ENCODE measurements around the gene MFSD12.
"Not testable (repeated sequence)": the region's sequence is repeated elsewhere in the genome, so short reads cannot be mapped to it uniquely, and the experiment has no call there.

The MFSD12 gene

DNA sequence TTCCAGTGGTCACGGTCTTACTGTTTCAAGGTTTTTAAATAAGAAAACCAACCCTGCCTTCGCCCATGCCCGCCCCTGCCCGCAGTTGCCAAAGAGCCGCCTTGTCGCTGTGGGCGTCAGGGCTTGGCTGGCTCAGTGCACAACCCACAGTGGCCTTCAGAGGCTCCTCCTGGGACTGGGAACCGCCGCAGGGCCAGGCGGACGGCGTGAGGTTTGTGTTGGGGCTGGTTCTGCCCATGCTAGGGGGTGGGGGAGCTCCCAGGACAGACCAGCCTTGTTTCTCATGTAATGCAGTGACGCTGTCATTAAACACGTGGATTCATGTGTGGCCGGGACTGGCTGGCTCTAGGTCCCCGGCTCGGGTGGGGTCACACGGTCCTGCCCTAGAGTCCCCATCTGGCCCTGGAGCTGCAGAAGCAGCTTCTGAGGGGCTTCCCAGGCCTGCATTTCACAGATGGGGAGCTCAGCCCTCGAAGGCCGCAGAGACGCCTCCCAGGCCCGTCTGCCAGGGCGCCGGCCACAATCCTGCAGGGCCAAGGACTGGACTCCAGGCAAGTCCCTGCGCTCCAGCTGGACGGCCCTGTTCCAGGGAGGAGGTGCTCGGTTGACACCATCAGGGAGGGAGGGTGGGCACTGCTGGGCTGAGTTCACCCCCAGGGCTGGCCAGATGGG is 20.8 kb downstream of the MFSD12 start:
- DNase-seq (ENCODE audit: low read depth) = no peak

DNA sequence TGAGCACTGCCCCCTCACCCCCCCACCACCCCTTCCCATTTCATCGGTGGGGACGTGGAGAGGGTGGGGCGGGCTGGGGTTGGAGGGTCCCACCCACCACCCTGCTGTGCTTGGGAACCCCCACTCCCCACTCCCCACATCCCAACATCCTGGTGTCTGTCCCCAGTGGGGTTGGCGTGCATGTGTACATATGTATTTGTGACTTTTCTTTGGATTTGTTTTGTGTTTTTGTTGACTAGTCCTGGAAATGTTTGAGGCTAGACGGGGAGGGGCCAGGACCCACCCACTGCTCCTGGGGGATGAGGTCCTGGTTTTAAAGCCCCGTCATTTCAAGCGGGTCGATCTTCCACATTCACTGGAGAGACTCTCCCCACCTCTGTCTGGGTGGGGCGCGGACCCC is 21.4 kb downstream of the MFSD12 start:
- DNase-seq (ENCODE audit: low read depth) = no peak

DNA sequence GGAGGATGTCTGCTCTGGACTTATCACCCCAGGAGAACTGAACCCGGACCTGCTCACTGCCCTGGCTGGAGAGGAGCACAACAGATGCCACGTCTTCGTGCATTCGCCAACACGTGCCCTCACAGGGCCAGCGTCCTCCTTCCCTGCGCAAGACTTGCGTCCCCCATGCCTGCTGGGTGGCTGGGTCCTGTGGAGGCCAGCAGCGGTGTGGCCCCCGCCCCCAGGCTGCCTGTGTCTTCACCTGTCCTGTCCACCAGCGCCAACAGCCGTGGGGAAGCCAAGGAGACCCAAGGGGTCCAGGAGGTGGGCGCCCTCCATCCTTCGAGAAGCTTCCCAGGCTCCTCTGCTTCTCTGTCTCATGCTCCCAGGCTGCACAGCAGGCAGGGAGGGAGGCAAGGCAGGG is 21.8 kb downstream of the MFSD12 start:
- no peak for DNase-seq (ENCODE audit: low read depth)

DNA sequence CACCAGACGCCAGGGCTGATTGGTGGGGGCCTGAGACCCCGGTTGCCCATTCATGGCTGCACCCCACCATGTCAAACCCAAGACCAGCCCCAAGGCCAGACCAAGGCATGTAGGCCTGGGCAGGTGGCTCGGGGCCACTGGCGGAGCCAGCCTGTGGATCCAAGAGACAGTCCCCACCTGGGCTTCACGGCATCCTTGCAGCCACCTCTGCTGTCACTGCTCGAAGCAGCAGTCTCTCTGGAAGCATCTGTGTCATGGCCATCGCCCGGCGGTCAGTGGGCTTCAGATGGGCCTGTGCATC is 22.2 kb downstream of the MFSD12 start:
- DNase-seq (ENCODE audit: low read depth) = no peak

DNA sequence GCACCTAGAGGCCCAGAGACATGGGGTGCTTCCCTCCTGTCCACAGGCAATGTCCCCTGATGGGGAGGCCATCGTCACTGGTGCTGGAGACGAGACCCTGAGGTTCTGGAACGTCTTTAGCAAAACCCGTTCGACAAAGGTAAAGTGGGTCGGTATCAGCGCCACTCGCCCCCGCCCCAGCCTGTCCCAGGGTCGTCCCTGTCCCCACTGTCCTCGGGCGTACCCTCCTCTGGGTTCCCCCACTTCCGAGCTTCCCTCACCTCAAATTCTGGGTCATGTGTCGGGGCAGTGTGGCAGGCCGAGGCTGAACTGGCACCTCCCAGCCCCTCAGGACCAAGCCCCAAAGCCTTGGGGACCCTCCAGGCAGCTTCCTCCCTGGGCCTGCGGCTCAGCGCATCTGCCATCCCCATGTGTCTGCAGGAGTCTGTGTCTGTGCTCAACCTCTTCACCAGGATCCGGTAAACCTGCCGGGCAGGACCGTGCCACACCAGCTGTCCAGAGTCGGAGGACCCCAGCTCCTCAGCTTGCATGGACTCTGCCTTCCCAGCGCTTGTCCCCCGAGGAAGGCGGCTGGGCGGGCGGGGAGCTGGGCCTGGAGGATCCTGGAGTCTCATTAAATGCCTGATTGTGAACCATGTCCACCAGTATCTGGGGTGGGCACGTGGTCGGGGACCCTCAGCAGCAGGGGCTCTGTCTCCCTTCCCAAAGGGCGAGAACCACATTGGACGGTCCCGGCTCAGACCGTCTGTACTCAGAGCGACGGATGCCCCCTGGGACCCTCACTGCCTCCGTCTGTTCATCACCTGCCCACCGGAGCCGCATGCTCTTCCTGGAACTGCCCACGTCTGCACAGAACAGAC is 22.8 kb downstream of the MFSD12 start:
- DNase-seq (ENCODE audit: low read depth) = no peak

DNA sequence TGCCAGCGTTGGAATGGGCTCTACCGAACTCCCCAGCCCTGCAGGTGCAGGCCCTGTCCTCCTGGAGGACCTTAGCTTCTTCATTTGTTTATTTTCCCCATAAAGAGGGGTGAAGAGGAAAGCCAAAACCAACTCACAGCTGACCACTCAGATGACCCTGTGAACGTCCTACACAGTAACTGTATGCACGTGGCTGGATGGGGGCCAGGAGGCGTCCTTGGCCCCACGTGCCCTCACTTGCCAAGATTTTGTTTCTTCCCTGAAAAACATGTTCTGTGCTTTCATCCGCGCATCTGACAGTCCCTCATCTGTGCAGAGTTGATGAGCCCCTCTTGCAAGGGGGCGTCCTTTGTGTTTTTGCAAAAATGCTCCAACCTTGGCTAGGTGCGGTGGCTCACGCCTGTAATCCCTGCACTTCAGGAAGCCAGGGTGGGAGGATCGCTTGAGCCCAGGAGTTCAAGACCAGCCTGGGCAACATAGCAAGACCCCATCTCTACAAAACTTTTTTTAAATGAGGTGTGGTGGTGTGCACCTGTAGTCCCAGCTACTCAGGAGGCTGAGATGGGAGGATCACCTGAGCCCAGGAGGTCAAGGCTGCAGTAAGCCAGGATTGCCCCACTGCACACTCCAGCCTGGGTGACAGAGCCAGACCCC is 23.7 kb downstream of the MFSD12 start:
- no peak for DNase-seq (ENCODE audit: low read depth)

DNA sequence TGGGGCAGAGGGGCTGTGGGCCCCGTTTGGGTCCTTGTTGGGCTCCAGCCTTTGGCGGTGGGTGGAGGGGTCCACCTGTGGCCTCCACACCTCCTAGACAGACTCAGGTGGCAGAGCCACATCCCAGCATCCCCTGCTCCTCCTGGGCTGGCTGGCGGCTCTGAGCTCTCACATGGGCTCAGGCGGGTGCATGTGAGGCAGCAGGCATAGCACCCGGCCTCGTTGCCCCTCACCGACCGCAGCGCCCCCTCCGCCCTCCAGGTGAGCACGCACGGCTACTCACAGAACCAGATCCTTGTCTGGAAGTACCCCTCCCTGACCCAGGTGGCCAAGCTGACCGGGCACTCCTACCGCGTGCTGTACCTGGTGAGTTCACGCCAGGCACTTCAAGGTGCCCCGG is 24.4 kb downstream of the MFSD12 start:
- DNase-seq (ENCODE audit: low read depth) = no peak

DNA sequence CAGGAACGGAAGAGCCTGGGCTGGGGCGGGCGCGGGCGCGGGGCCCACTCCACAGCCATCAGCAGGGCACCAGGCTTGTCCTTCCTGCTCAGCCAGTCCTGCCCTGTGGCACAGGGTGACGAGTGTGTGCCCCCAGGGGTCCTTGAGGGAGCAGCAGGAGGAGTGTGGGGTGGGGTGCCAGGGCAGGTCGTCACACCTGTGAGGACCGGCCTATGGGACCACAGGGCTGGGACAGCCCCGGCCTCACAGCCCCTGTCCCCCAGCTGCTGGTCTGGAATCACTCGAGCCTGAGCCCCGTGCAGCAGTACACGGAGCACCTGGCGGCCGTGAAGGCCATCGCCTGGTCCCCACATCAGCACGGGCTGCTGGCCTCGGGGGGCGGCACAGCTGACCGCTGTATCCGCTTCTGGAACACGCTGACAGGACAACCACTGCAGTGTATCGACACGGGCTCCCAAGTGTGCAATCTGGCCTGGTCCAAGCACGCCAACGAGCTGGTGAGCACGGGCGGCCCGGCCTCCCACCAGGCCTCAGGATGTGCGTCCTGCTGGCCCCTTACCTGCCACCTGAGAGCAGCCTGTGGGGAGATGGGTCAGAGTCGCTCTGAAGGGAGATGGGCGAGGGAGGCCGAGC is 25.1 kb downstream of the MFSD12 start:
- DNase-seq (ENCODE audit: low read depth) = no peak

DNA sequence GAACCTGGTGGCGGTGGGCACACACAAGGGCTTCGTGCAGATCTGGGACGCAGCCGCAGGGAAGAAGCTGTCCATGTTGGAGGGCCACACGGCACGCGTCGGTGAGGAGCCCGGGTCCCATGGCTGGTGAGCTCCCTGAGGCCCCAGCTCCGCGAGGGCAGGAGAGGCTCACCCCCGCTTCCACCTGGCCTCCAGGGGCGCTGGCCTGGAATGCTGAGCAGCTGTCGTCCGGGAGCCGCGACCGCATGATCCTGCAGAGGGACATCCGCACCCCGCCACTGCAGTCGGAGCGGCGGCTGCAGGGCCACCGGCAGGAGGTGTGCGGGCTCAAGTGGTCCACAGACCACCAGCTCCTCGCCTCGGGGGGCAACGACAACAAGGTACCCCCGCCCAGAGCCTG is 25.7 kb downstream of the MFSD12 start:
- DNase-seq (ENCODE audit: low read depth) = no peak

DNA sequence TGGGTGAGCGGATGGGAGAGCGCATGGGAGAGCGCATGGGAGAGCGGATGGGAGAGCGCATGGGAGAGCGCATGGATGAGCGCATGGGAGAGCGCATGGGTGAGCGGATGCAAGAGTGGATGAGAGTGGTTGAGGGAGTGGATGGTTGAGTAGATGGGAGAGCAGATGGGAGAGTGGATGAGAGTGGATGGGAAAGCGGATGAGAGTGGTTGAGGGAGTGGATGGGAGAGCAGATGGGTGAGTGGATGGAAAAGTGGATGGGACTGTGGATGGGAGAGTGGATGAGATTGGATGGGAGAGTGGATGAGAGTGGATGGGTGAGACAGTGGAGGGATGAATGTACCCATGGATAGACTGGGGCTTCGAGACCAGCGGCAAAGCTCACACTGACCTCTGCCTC is 27.0 kb downstream of the MFSD12 start:
- no peak for DNase-seq (ENCODE audit: low read depth)

DNA sequence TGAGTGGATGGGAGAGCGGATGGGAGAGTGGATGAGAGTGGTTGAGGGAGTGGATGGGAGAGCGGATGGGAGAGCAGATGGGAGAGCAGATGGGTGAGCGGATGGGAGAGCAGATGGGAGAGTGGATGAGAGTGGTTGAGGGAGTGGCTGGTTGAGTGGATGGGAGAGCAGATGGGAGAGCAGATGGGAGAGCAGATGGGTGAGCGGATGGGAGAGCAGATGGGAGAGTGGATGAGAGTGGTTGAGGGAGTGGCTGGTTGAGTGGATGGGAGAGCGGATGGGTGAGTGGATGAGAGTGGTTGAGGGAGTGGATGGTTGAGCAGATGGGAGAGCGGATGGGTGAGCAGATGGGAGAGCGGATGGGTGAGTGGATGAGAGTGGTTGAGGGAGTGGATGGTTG is 28.1 kb downstream of the MFSD12 start:
- DNase-seq (ENCODE audit: low read depth) = not testable (repeated sequence)

DNA sequence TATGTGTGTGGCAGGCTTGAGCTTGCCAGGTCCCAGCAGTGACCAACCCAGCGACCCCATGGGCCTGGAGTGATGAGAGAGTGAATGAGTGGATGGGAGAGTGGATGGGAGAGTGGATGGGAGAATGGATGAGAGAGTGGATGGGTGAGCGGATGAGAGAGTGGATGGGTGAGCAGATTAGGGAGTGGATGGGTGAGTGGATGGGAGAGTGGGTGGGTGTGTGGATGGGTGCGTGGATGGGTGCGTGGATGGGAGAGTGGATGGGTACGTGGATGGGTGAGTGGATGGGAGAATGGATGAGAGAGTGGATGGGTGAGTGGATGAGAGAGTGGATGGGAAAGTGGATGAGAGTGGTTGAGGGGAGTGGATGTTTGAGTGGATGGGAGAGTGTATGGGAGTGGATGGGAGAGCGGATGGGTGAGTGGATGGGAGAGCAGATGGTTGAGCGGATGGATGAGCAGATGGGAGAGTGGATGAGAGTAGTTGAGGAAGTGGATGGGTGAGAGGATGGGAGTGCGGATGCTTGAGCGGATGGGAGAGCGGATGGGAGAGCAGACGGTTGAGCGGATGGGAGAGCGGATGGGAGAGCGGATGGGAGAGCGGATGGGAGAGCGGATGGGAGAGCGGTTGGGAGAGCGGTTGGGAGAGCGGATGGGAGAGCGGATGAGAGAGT is 28.7 kb downstream of the MFSD12 start:
- DNase-seq (ENCODE audit: low read depth) = no peak

DNA sequence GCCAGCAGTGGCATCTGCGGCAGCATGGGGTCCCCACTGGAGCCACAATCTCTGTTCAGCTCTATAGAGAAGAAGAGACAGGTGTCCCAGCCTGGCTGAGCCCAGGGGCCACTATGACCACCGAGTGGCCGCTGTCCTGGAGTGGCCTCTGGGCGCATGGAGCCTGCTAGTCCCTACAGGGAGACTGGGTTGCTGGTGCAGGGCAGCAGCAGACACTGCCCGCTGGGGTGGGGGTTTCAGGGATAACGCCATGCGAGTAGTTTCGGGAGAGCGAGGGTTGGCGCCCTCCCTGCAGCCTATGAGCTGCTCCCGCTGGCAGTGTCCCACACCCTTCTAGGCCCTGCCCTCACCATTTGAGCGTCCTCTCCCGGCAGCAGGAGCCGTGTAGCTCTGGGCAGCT is 29.3 kb downstream of the MFSD12 start:
- DNase-seq (ENCODE audit: low read depth) = no peak

DNA sequence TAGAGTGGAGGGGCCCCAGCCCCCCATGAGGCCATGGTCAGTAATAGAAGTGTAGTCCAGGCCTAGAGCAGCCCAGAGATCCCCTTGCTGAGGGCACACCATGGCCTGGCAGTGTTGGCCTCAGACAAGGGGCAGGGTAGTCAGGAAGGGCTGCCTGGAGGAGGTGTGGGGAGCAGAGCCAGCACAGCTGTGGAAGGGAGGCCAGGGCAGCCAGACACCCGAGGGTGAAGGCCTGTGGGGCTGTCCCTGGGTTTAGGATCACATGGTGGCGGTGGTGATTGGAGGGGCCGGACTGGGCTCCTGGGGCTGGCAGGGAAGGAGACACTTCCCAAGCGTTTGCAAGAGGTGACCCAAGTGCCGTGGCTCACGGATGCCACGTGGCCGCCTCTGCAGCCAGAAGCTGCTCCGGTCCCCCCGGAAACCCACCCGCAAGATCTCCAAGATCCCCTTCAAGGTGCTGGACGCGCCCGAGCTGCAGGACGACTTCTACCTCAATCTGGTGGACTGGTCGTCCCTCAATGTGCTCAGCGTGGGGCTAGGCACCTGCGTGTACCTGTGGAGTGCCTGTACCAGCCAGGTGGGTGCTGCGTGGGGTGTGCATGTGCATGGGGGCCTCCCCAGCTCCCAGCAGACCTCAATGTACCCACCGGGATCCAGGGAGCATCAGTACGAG is 30.0 kb downstream of the MFSD12 start:
- DNase-seq (ENCODE audit: low read depth) = no peak

DNA sequence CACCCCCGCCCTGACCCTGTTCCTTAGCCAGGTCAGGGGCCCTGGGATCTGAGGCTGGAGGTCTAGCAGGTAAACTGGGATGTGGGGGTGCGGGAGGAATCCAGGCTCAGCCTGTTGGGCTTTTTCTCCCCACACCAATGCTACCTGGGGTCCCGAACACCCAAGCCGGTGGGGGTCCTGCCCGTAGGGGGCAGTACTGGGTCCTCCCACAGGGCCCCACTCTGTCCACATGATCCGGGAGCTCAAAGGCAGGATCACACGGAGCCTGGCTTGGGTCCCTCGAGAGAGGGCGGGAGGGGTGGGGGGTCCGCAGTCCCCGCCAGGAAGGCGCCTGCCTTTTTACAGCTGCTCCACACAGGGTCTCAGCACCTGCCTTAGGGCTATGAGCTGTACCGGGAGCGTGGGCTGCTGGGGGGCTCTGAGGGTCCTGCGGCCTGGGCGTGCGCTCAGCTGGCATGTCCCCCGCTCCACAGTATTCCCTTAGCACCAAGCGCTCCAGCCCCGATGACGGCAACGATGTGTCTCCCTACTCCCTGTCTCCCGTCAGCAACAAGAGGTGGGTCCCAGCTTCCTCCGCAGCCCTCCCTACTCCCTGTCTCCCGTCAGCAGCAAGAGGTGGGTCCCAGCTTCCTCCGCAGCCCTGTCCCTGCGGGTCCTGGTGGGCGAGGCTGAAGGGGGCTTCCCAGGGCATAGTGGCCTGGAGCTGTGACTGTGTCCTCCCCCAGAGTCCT is 30.7 kb downstream of the MFSD12 start:
- no peak for DNase-seq (ENCODE audit: low read depth)

DNA sequence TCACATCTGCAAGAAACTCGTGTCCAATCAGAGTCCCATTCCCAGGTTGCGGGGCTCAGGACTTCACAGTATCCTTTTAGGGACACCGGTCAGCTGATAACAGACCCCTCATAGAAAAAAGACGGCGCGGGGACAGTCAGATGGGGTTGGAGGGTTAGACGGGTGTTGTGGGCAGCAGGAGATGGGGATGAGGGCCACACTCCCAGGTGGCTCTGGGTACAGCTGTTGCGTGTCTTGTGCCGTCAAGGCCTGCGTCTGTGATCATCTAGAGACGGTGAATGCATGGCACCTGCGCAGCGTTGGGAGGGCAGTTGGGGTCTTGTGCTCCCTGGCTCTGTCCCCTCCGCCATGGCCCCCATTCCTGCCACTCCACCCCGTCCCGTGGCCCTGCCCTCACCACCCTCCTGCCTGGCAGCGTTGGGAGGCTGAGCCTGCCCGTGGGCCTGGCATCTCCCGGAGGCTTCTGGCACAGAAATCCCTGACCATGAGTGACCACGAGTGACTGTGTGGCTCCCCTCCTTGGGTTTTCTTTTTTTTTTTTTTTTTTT is 32.4 kb downstream of the MFSD12 start:
- DNase-seq (ENCODE audit: low read depth) = no peak

DNA sequence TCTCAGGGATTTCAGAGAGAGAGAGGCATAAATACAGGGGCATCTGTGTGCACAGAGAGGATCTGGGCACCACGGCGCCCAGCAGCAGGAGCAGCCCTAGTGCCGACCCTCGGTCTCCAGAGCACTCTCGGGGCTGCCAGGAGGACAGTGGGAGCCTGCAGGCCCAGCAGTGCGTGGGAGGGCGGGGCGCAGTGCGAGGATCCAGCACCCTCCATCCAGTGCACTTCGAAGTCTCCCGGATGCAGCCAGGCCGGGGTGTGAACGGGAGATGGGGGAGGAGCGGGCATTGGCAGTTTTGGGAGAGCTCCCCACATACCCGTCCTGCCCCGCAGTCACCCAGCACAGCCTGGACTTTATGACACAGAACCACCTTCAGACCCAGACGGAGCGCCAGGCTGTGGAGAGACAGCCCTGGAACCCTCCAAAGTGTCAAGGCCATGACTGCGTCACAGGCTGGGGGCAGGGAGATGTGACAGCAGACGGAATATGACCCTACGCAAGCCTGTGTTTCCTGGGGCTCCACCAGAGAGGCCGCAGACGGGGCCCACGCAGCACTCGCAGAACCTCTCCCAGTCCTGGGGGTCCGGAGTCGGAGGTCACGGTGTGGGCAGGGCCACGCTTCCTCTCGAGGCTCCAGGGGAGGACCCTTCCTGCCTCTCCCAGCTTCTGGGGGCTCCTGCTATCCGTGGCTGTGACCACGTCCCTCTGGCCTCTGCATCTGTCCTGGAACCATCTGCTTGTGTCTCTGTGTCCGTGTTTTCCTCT is 33.1 kb downstream of the MFSD12 start:
- no peak for DNase-seq (ENCODE audit: low read depth)

DNA sequence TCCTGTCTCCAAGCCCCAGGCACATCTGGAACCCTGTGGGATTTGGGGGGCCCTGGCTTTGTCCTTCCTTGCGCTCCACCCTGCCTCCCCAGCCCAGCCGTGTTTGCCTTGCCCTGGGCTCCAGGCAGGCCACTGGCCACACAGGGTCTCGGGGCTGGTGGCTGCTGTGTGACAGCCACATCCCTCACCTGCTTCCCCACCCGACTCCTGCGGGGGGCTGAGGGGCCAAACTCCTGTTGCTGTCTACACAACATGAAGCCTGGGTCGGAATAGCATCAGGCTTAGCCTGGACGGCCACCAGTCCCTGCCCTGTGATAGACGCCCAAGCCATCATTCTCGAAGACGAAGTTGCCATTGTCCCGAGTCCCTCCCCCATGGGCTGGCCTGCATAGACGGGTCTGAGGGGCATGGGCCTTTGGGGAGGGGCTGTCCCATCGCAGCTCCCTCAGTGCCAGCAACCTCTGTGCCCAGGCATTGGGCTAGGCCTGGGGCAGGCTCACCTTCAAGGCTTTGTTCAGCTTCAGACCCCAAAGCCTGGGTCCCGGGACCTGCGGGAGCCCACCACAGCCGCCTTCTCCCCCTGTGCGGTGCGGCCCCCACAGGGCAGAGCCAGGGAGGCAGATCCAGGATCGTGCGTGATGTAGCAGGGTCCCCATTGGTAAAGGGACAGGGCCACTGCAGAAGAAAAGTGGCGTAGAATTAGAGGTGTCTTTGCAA is 33.9 kb downstream of the MFSD12 start:
- no peak for DNase-seq (ENCODE audit: low read depth)
